HG03108 (cell line): ENCODE results near the gene SCN10A.

Experiments
- ATAC-seq: cut with Tn5 transposase; IDR thresholded peaks from one replicate; pipeline ENCODE4 v1.9.1; 2021; ENCODE audit warnings: moderate library complexity; ENCODE audit not compliant: unreplicated experiment

Gene SCN10A

GRCh38 chr3:38722781-38723568 is 93.0 kb downstream of the SCN10A start:
- ATAC-seq = no peak

- no peak for ATAC-seq
These were observed 94.7 kb downstream of the SCN10A start for GRCh38 chr3:38721207-38721772.

DNA sequence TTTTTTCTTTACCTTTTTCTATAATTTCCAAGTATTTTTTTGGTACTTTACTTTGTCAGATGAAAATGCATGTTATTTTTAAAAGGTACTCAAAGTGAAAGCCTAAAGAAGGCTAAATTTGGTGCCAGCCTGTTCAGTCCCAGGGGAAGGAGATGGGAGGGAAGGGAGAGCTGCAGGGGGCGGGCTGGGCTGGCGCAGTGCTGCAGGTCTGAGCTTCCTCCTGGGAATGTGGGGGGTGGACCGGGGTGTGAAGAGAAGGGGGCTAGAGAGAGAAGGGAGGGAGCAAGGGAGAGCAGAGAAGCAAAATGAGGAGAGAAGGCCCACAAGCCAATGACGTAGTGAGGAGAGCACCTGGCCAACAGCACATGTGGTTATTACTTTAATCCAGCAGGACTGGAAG is 95.6 kb downstream of the SCN10A start:
- ATAC-seq = no peak

- ATAC-seq = no peak
These were observed 98.4 kb downstream of the SCN10A start for GRCh38 chr3:38717355-38718240.

- no peak for ATAC-seq
These were observed 102.9 kb downstream of the SCN10A start for GRCh38 chr3:38713121-38713520.

DNA sequence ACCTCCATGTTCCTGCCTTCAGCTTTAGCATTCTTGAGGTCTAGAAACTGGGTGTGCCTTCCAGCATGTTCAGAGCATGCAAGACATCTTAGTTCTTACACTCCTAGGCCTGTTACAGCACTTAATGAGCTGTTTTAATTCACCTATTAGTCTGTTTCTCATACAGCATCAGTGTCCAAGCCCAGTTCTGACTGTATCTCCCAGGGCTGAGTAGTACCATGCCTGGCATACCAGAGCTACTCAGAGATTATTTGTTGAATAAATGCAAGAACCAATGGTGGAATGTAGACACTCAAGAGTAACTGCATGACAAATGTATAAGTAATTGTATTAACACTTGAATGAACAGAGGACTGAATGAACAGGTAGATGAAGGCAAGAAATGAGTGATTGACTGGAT is 104.7 kb downstream of the SCN10A start:
- ATAC-seq = no peak

DNA sequence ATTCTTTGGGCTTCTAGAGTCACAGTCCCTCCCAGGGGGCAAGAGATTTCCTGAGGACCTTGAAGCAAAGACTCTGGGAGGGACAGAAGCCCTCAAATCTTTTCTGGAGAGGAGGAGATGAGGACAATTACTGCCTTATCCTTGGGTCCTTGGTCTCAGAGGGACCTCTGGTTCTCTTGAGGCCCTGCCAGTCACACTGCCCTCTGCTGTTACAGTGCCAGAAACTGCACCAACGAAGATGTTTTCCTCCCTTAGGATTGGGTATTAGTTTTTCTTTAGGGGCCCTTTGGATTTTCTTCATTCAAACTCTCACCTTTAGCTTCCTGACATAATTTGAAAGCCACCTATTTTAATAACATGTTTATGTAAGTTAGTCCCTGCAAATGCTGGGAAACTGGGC is 108.3 kb downstream of the SCN10A start:
- no peak for ATAC-seq

- no peak for ATAC-seq
These were observed 109.1 kb downstream of the SCN10A start for GRCh38 chr3:38706961-38707360.

GRCh38 chr3:38702231-38702630 is 113.8 kb downstream of the SCN10A start:
- ATAC-seq = no peak

DNA sequence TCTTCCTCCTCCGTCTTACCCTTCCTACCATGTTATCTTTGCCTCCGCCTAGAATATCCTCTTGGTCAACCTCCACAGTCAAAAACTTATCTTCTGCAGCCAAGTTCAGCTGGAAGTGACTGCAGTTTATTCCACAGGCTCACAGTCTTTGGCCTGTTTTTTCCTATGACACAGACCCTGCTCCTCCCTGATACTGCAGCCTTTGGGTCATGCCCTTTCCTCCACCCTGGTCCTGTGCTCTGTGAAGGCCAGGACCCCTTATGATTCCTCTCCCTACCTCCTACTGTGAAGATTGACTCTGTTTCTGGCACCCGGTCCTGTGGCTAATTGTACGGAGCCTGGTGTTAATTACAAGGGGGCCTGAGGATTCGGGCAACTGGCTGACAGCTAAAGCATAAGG is 117.3 kb downstream of the SCN10A start:
- no peak for ATAC-seq

GRCh38 chr3:38698061-38698460 is 118.0 kb downstream of the SCN10A start:
- ATAC-seq = no peak

GRCh38 chr3:38696034-38696433 is 120.0 kb downstream of the SCN10A start:
- no peak for ATAC-seq

DNA sequence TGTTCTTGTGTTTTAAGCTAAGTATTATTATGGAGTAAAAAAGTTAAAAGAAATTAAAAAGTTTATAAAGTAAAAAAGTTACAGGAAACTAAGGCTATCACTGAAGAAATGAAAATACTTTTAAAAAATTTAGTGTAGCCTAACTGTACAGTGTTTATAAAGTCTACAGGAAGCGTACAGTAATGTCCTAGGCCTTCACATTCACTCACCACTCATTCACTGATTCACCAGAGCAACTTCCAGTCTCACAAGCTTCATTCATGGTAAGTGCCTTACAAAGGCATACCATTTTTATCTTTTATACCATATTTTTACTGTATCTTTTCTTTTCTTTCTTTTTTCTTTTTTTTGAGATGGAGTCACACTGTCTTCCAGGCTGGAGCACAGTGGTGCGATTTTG is 125.8 kb downstream of the SCN10A start:
- no peak for ATAC-seq

- no peak for ATAC-seq
These were observed 126.2 kb downstream of the SCN10A start for GRCh38 chr3:38689774-38690173.

DNA sequence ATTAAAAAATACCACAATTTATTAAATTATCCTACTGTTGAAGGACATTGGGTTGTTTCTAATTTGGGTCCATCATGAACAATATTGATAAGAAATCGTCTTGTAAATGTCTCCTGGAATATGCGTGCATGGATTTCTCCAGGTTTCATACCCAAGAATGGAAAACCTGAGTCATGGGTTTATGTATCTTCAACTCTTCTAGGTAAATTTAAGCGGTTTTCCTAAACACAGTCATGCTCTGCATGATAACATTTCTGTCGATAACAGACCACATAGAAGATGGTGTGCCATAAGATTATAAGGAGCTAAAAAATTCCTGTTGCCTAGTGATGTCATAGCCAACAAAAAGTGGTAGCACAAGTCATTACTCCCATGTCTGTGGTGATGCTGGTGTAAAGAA is 126.7 kb downstream of the SCN10A start:
- ATAC-seq = no peak

- ATAC-seq = no peak
These were observed 128.7 kb downstream of the SCN10A start for GRCh38 chr3:38687321-38687720.

DNA sequence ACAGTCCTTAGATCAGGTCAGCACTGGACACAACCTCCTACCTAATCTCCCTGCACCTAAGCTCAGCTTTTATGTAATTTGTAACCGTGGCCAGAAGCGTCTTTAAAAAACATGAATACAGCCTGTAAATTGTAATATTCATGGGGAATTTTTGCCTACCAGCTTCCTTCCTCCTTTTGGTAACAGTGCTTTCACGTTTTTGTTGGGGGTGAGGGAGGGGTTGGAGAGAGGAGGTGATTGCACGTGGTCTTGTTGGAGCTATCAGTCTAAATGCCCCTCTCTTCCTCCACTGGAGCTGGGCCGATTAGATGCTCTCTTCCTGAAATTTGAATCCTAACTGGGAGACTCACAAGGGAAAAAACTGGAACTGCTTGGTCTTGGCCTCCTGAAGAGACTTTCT is 131.5 kb downstream of the SCN10A start:
- no peak for ATAC-seq

- ATAC-seq = no peak
These were observed 146.3 kb downstream of the SCN10A start for GRCh38 chr3:38669668-38670067.

DNA sequence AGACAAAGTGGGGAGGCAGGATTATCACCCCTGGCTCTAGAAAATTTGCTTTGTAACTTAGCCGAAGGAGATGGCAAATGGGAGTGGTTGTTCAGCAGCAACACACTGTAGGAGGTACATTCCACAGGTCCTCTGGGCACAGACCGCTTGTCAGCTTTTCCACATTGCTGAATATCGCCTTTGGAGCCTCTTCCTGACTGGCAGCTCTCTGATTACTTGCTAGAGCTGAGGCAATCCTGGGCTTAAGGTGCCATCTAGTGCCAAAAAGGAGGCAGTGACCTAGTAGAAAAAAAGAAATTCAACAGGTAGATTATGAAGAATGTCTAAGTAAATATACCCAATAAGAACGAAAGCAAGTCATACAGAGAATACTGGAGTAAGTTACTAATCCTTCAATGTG is 153.5 kb downstream of the SCN10A start:
- no peak for ATAC-seq

- no peak for ATAC-seq
These were observed 157.2 kb downstream of the SCN10A start for GRCh38 chr3:38658841-38659240.

DNA sequence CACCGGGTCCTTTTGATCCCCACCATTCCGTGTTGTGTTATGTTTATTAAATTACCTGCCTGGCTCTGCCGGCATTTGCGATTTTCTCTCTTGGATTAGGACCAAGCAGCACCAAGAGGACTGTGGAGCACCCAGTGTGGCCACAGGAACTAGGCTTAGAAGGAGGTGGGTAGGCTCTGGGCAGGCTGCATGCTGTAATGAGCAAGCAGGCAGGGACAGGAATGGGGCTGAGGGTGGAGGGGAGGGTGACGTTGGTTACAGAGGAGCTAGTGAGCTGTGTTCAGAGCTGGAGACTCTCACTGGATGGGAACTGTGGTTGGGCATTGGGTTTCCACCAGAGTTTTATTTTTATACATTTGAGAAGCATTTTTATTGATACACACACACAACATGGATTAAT is 158.6 kb downstream of the SCN10A start:
- no peak for ATAC-seq
